ENCODE results near the gene ADAM12. TPM values are rescaled to one million over a fixed set of nuclear protein-coding genes. Genes with fewer than 3 reads are reported as not detected.

The ADAM12 gene
- total and polyA plus RNA-seq, 2 of the 13 experiments (the other 11 are each of a cell fraction or from before 2014, with no cell fraction given) = not detected

DNA sequence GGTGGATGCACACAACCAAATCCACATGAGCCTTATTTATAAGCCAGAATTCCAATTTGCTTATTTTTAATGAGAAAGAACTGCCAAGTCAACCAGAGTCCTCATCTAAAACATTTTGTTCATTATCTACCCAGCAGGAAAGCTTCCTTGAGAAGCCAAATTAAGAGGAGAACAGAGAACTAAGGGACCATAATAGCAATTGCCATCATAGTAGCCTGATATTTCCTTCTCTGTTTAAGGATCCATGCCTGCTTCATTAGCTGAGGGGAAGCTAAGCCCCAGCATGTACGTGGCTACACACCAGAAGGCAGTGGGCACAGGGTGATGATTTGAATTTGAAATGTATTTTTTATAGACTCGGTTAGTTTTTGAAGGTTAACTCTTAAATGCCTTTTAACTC is 46.8 kb downstream of the ADAM12 start:
- H4K20me1 ChIP-seq (ENCODE audit: insufficient read depth, low read length) = no peaks in the 10 kb centered on the region
- FAIRE-seq = no peak
- no peaks in the 10 kb centered on the region for H3K4me1 ChIP-seq (ENCODE audit: insufficient read depth, low read length)
- no peak for ATAC-seq
- no peaks in the 10 kb centered on the region for H3K79me2 ChIP-seq (ENCODE audit: insufficient read depth, low read length)
- DNase-seq (ENCODE audit: low spot score) = no peak
- H3K4me2 ChIP-seq (ENCODE audit: low read depth, low read length) = no peak overlapping the region
- H3K9ac ChIP-seq (ENCODE audit: insufficient read depth, low read depth, low read length) = no peak overlapping the region
- no peak overlapping the region for H3K4me3 ChIP-seq (replicated peaks in 1 of 3; ENCODE audit: insufficient read depth in 1 of 3, low read depth in 2 of 3, low read length in 3 of 3)
- no peaks in the 10 kb centered on the region for H3K27me3 ChIP-seq (ENCODE audit: control insufficient read depth in 1 of 2, insufficient read depth in 2 of 2, low read length in 2 of 2)
- BruUV-seq (replicated peaks) = no TSS peak
- POLR2A ChIA-PET = no interaction called here
- H3K9me3 ChIP-seq (ENCODE audit: low read length) = no peaks in the 10 kb centered on the region
- intact Hi-C loops (cut with micrococcal nuclease; ENCODE audit: unreplicated experiment) = no loop called here
- H3K27ac ChIP-seq (ENCODE audit: extremely low read length, insufficient read depth, low read length) = no peak overlapping the region
- no peak overlapping the region for H2AFZ ChIP-seq (ENCODE audit: low read length)
- H3K36me3 ChIP-seq (replicated peaks in 1 of 2; ENCODE audit: control insufficient read depth in 1 of 2, insufficient read depth in 2 of 2, low read length in 2 of 2) = no peaks in the 10 kb centered on the region
- WGBS (ENCODE audit: low lambda C conversion rate) = 3% methylated on average over 2 of the region's 2 CpGs
- no peak for TF ChIP-seq SETDB1 (CRISPR knock-in tag; IDR thresholded peaks at IDR 0.05; ENCODE audit: borderline replicate concordance)
- TF ChIP-seq, protein P1, sequence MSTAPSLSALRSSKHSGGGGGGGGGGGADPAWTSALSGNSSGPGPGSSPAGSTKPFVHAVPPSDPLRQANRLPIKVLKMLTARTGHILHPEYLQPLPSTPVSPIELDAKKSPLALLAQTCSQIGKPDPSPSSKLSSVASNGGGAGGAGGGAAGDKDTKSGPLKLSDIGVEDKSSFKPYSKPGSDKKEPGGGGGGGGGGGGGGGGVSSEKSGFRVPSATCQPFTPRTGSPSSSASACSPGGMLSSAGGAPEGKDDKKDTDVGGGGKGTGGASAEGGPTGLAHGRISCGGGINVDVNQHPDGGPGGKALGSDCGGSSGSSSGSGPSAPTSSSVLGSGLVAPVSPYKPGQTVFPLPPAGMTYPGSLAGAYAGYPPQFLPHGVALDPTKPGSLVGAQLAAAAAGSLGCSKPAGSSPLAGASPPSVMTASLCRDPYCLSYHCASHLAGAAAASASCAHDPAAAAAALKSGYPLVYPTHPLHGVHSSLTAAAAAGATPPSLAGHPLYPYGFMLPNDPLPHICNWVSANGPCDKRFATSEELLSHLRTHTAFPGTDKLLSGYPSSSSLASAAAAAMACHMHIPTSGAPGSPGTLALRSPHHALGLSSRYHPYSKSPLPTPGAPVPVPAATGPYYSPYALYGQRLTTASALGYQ (CRISPR knock-in tag; IDR thresholded peaks at IDR 0.05) = no peak
- no peak for TF ChIP-seq MTA3 (CRISPR knock-in tag; IDR thresholded peaks at IDR 0.05)
- TF ChIP-seq CCAR2 (optimal IDR thresholded peaks at IDR 0.05; ENCODE audit: low read depth, low read length) = no peak
- TF ChIP-seq, protein P2, sequence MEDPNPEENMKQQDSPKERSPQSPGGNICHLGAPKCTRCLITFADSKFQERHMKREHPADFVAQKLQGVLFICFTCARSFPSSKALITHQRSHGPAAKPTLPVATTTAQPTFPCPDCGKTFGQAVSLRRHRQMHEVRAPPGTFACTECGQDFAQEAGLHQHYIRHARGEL (CRISPR knock-in tag; IDR thresholded peaks at IDR 0.05) = no peak
- TF ChIP-seq PCBP2 (optimal IDR thresholded peaks at IDR 0.05; ENCODE audit: low read depth, low read length, poor library complexity, severe bottlenecking) = no peak
- no peak for TF ChIP-seq SIX1 (CRISPR knock-in tag; IDR thresholded peaks at IDR 0.05; ENCODE audit: borderline replicate concordance)
- TF ChIP-seq SSRP1 (CRISPR knock-in tag; IDR thresholded peaks at IDR 0.05) = no peak
- no peak for TF ChIP-seq GTF2F1 (IDR thresholded peaks at IDR 0.05; ENCODE audit: low read length)
- TF ChIP-seq ZNF207 (IDR thresholded peaks at IDR 0.05; ENCODE audit: borderline replicate concordance) = no peak
- no peak for TF ChIP-seq GZF1 (CRISPR knock-in tag; IDR thresholded peaks at IDR 0.05)
- no peak for TF ChIP-seq RFX3 (CRISPR knock-in tag; IDR thresholded peaks at IDR 0.05)
- TF ChIP-seq GABPA (IDR thresholded peaks at IDR 0.05; ENCODE audit: low read depth, low read length) = no peak
- TF ChIP-seq GABPA (CRISPR knock-in tag; IDR thresholded peaks at IDR 0.05; ENCODE audit: low read depth) = no peak
- in situ Hi-C loops (cut with HindIII; ENCODE audit: extremely low pct_ligation_motif_present, low pct_unique_long_range_greater_than_20kb) = no loop called here
- CTCF ChIA-PET (ENCODE audit: low intra/inter-chr PET ratio, low total read pairs) = no interaction called here
